Measurements from ENCODE around the gene PDE8B.

PDE8B gene

DNA sequence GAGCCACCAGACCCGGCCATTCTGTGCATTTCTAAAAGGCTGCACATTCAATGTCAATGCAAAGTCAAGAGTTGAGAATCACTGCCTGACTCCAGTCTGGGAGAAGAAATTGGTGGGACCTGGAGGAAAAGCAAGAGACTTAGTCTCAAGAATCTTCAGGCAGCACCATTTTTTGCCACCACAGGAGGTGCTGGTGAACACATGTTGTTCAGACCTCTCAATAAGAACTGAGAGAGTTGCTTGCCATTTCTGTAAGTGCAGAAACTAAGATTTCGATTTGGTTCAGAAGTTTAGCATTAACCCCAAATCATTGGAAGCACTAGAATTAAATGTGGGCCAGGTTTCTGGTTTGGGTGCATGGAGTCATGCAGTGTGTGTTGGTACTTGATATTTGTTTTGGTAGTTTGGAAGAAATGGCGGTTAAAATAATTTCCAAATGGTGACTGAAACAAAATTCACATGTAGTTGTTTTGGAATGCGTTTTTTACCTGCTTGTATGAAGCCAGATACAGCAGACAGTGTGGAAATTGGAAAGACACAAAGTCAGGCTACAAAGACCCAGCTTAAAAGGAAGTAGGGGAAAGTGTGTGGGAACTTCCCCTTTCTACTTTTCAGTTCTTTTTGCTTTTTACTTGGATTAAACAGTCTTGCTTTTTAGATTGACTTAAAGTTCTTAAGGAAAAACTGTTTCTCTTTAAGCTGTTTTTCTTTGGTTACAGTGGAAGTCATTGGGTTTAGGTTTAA is 20.4 kb downstream of the PDE8B start:
- no peak for DNase-seq (ENCODE audit: low read depth in 4 of 4, low spot score in 1 of 4)

DNA sequence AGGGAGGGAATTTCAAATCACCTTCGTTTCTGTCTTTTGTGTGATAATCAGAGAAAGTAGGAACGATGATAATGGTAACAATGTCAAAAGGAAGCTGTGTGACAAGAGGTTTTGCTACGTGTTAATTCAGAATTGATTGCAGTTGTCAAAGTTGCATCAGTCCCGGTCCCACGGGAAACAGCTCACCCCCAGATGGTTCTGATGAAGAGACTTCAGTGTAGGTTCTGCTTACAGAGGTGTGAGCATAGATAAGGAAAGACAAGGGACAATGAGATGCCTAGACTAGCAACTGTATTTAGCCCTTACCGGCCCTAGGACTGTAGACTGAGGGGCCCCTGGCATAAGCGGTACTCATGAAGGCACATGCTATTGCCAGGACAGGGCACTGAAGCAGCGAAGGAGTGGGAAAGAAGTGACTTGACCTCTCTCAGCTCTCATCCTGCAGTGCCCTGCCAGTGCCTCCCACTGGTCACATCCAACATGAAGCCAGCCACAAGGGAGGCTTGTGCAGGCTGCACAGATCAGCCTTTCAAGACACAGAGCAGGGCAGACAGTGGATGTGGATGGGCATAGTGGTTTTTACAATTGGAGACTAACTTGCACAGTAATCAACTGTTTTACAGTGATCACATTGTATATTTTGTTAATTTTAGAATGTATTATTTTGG is 21.1 kb downstream of the PDE8B start:
- no peak for DNase-seq (ENCODE audit: low read depth in 4 of 4, low spot score in 1 of 4)

DNA sequence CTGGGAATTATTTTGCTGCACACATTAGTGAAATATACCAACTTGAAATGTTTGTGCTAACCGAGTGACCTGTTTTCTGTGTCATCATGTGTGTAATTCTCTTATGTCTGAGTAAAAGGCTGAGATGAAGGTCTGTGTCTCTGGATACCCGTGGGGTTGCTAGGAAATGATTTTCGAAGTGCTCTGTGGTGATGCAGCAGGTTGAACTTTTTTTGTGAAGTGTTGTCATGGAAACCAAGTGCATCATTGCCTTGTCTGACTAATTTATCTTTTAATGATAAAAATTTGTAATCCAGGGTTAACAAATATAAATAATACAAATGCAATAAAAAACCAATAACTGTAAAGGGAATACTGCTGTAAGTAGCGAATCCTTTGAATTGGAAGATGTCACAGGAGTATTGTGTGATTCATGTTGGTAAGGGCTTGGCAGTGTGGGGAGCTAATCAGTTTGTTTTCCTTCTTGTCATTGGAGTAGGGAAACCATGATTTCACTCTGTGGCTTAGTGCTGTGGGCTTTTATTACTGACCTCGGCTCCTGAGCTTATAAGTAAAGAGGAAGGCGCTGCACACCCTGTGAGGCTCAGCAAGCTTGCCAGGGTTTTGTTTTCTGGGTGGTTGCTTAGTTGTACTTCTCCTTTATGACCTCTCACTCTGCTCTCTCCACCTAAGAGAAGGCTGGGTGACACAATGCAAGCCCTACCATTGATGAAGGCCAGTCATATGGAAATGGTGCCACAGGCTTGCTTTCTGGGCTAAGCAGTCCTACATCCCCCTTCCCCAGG is 22.3 kb downstream of the PDE8B start:
- DNase-seq (ENCODE audit: low read depth in 4 of 4, low spot score in 1 of 4): no peak

DNA sequence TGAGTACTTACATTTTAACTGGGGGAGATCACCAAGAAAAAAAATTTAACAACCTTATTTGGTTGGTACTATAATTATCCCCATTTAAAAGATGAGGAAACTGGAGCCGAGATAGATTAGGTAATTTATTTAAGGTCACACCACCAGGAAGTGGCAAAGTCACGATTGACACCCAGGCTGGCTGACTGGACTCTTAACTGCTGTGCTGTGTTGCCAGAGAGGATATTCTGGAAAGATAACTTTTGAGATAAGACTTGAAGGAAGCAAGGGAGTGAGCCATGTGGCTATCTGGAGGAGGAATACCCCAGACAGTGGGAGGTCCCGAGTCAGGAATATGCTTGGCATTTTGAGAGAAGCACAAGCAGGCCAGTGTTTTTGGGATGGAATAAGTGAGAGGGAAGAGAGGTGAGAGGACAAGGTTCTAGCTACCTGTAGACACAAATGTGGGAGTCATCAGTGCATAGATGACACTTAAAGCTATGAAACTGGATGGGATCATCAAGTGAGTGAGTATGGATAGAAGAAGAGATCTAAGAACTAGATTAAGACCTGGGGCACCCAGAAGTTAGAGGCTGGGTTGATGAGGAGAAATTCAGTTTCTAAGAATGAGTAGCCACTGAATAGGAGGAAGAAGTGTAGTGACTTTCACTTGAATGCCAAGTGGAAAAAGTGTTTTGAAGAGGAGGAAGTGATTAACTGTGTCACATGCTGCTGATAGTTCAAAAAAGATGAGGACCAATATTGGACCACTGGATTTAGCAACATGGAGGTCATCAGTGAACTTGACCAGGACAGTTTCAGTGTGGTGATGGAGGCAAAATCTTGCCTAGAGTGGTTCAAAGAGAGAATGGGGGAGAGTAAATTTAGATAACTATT is 25.6 kb downstream of the PDE8B start:
- DNase-seq (ENCODE audit: low read depth in 4 of 4, low spot score in 1 of 4): no peak

DNA sequence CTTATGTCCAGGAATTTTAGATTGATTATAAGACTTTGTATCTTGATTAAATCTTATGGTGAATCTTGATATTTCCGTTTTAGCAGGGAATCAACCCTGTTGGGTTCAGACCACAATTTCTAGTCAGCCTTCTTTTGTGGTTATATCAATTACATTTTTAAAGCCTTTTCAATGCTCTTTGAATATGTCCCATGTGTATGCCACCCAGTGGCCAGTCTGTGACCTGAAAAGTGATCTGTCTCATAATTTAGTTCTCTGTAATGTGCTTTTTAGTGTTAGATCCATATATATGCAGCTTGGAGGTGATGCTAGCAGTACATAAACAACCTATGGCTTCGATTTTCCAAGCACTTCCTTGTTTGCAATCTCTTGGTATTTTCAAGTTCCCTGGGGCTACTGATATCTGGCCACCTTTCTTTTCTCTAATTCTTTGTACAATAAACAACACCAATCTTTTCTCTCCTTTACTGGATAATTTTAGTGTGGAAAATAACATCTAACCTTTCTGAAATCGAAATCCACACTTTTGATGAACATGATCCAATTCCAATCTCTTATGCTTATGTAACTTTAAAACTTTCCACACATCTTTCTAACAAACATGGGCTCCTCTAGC is 28.8 kb downstream of the PDE8B start:
- DNase-seq (ENCODE audit: low read depth in 4 of 4, low spot score in 1 of 4): no peak

DNA sequence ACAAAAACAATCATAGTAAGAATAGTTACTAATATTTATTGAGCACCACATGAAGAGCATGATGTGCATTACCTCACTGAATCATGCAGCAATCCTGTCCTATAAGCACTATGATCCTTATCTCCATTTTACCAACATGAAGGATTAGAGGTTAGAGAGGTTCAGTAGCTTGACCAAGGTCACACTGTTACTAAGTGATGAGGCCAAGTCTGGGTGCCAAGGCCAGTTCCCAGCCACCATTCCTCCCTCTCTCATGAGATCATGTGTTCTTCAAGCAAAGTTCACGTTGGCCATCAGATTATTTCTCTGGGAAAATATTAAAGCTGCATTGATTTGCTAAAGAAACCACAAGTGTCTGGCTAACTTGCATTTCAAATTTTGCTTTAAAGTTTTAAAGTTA is 31.0 kb downstream of the PDE8B start:
- no peak for DNase-seq (ENCODE audit: low read depth in 4 of 4, low spot score in 1 of 4)

DNA sequence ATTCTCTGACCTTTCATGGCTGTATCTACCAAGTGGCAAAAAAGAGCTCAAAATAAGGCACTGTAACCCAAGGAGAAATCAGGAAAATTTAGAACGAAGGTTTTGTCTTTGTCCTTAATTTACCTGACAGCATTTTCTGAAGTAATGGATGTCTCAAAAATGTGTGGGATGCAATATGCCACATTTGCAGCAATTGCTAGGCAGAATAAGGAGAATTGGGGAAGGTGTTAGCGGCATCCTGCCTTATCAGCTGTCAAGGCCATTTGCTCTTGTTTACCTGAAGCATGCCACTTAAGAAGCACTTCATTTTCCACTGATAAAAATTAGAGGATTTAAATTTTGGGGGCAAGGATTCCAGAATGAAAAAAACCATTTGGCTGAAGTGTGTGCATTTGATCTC is 39.0 kb downstream of the PDE8B start:
- no peak for DNase-seq (ENCODE audit: low read depth in 4 of 4, low spot score in 1 of 4)

DNA sequence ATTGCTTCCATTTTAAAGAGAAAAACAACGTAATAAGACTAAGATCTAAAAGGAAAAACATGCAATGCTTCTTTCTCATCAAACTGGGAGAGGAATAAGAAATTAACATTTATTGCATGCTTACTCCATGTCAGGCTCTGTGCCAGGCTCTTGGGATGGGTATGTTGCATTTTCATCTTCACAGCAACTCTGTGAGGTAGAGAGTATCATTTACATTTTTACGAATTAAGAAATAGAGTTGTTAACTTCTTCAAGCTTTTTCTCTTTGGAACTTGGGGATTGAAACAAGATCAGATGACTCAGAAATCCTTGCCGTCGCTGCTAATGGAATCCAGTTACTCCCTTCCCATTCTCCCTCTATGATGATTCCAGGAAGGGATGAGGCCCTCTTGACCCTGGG is 39.5 kb downstream of the PDE8B start:
- no peak for DNase-seq (ENCODE audit: low read depth in 4 of 4, low spot score in 1 of 4)

DNA sequence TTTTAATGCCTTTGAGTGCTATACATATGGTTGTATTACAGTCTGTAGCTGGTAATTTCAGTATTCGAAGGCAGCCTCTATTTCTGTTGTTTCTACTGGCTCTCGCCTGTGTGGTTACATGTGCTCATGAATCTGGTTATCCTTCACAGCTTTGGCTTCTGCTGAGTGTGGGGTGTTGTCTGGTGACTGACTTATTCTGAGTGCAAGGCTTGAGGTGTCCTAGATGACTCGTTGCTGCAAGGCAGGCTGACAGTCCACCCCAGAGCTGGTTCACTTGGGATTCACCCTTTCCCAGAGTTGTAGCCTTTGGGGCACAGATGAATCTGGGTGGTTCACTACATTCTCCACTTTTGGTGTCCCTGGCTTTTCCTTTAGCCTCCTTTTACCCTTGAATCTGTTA is 41.4 kb downstream of the PDE8B start:
- DNase-seq (ENCODE audit: low read depth in 4 of 4, low spot score in 1 of 4): no peak

DNA sequence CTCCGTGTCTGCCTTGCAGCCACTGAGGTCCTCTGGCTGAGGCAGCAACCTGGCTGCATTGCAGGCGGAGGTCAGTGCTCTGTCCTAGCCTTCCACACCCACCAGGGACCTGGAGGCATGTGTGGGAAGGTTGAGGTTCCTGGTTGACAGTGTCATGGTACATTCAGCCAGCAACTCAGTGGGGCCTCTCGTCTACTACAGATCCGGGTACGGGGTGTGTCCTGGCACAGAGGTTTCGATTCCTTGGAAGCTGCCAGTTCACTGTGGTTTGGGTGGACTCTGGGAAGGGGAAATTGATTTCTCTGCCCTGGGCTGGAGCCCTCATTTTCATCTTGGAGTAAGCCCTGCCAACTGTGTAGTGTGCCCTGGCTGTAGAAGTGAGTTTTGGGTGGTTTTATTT is 45.1 kb downstream of the PDE8B start:
- no peak for DNase-seq (ENCODE audit: low read depth in 4 of 4, low spot score in 1 of 4)

DNA sequence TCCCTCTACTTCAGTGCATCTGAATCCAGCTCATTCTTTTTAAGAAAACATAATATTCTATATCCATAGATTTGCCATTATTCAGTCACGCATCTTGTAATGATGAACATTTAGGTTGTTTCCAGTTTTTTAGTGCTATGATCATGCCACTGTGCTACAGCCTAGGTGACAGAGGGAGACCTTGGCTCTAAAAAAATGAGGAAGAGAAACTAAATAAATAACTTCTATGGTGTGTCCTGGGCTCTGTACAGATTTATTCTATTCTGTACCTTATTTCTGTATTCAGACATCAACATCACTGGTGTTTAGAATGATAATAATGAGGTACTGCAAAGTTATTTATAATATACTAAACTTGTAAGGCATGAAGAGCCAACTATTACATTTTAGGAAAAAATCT is 45.9 kb downstream of the PDE8B start:
- DNase-seq (ENCODE audit: low read depth in 4 of 4, low spot score in 1 of 4): no peak

DNA sequence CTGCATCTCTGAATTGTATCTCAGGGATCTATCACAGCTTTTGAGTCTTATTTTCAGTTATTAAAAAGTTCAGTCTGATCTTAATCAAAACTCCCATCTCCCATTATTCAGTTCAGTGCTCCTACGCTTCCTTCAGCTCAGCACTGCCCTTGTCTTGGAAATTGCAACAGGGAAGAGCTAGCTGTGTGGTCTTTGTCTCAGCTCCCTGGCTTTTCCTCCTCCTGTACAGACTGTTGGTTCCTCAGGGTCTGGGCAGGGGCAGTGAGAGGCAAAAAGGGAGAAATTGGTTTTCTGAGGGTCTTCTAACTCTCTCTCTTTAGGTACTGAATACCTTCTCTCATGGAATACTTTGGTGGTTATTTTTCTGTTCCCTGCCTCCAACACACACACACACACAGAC is 48.2 kb downstream of the PDE8B start:
- no peak for DNase-seq (ENCODE audit: low read depth in 4 of 4, low spot score in 1 of 4)

DNA sequence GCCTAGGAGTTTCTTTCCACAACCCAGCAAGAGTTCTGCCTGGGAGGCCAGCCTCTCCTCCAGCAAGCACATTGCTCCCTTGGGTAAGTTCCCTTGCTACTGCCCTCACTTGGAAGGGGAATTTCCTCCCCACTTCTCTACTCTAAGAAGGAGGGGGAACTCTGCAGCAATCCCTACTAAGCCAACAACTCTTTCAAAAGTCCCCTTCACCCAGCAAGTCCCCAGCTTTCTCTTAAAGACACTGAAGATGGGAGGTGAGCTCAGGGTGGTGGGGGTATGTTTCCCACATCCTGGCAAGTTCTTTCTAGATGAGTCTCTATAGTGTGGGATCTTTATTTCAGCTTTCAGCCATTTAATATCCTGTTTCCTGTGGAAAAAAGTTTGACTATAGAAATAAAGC is 49.0 kb downstream of the PDE8B start:
- no peak for DNase-seq (ENCODE audit: low read depth in 4 of 4, low spot score in 1 of 4)

DNA sequence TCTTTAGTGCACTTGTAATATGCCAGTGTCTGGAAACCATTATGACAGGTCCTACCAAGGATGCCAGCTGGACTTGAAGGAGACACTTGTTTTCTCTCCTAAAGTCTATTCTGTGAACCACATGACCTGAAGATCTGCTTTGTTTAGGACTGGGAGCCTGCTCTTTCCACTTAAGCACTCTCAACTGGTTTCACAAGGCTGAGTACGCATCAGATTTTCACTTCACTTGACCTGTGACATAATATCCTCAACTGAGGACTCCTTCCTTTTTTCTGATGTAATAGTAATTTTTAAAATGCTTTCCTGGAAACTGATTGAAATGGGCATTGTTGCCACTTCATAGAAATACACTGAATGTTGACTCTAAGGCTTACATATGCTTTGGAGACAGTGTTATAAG is 52.2 kb downstream of the PDE8B start:
- DNase-seq (ENCODE audit: low read depth in 4 of 4, low spot score in 1 of 4): no peak

DNA sequence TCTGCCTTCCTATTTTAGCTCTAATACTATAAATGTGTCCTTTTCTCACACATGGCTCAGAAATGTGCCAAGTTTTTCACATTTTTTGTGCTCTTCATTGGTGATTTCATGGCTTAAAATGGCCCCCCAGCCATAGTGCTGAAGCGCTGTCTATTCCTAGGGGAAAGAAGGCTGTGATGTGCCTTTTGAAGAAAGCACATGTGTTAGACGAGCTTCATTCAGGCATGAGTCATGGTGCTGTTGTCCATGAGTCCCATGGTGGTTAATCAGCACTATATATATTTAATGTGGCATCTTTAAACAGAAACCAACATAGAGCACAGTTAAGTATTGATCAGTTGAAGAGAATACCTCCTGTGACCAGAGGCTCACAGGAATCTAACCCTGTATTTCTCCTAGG is 55.8 kb downstream of the PDE8B start:
- DNase-seq (ENCODE audit: low read depth in 4 of 4, low spot score in 1 of 4): no peak

DNA sequence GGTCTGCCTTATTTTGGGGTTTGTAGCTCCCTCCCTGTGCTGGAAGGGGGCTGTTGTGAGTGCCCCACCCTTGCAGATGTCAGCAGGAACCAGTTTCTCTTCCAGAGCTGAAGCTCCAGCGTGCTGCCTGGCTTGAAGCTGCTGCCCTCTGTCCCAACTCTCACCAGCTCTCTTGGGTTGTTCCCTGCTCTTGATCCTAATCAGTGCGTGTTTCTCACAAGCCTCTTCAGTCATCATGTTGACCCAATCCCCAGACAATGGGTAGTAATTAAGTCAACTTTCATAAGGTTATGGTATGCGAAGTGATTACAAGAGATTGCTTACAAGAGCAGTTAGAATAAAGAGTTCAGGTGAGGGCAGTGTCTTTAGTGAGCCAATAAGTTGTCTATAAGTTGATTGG is 57.0 kb downstream of the PDE8B start:
- no peak for DNase-seq (ENCODE audit: low read depth in 4 of 4, low spot score in 1 of 4)

DNA sequence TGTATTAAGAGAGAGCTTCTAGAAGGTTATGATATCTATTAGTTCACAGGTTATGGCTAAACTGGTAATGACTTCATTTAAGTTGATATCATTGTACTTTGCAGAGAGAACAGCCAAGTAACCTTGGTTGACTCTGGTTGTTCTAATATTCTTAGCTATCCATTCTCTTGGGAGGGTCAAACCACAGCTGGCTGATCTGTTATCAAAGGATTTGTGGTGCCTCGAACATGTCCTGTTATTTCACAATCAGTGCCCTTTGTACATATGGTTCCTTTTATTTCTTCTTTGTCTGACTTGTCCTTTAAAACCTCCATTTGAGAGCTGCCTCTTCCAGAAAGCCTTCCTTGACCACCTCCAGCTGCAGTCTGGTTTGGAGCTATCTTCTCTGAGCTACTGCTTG is 61.7 kb downstream of the PDE8B start:
- no peak for DNase-seq (ENCODE audit: low read depth in 4 of 4, low spot score in 1 of 4)

DNA sequence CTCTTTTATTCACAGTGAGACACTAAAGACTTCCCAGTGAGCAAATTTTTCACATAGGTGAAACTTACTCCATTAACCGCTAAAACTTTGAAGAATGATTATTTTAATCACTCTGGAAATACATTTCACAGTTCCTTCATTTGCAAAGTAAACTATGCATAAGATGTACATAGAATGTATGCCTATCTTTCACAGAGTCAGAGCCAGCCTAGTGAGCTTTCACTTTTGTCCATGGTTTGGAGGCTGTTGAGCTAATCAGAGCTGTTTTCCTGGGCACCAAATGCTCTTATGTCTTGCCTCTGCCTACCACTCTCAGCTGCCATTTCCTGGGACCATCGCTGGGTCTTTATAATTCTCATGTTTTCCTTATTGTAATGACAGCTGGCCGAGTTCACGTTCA is 67.3 kb downstream of the PDE8B start:
- no peak for DNase-seq (ENCODE audit: low read depth in 4 of 4, low spot score in 1 of 4)

DNA sequence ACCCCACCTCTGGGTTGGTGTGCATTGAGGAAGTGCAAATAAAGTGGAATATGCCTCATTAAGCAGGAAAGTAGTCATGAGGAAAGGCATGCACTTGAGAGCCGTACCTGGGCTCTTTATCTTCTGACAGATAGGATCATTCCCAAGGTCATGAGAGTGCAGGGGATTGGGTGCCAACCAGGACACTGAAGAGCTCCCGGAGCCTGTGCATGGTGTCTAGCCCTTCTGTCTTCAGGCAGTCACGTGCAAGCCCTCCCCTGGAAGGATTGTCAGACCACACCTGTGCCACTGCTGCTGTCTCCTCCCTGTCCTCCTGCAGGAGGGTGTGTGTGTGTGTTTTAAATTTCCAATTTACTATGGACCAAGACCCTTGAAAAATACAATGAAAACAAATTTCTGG is 69.6 kb downstream of the PDE8B start:
- DNase-seq (ENCODE audit: low read depth in 4 of 4, low spot score in 1 of 4): no peak

DNA sequence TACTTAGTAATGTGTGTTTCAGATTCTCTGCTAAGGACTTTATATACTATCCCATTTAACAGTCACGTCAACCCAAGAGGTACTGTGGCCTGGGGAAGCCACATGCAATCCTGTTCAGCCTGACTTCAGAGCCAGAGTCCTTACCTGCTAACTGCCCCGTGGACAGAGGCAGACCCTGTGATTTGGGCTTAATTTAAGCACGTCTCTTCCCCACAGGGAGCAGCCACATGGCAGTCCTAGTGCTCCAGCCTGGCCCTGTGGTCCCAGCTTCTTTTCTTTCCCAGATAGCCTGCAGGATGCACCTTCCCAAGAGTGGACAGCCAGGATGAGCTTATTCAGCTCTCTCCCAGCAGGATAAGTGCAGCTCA is 71.5 kb downstream of the PDE8B start:
- DNase-seq (ENCODE audit: low read depth in 4 of 4, low spot score in 1 of 4): no peak
